ENCODE measurements around the gene RARA.
A peak's percentile ranks its signal among the peaks of the same experiment; 100 is the strongest.
"Not testable (repeated sequence)": the region's sequence is repeated elsewhere in the genome, so short reads cannot be mapped to it uniquely, and the experiment has no call there.

The RARA gene

DNA sequence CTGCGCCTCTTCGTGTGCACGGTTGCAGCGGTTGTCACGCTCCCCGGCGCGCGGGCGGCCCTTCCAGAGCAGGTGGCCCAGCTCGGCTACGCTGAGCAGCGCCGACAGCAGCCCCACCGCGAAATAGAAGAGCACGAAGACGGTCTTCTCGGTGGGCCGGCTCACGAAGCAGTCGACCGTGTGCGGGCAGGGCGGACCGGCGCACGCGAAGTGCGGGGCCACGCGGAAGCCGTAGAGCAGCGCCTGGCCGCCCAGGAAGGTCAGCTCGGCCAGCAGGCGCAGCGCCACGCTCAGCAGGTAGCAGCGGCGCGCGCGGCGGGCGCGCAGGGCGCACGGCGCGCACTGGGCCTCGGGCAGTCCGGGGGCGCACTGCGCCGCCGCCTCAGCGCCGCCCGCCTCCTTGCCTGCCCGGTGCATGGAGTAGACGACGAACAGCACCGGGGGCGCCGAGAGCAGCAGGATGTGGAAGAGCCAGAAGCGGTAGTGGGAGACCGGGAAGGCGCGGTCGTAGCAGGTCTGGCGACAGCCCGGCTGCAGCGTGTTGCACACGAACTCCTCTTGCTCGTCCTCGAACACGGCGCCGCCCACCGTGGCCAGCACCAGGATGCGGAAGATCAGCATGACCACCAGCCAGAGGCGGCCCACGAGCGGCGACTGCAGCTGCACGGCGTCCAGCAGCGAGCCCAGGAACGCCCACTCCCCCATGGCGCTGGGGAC lies 54.3 kb downstream of the RARA start:
- H3K36me3 Mint-ChIP-seq, result peaks cover 2% of the 10 kb centered on the region
- H3K9me3 Mint-ChIP-seq, result no peaks in the 10 kb centered on the region
- peaks cover 52% of the 10 kb centered on the region for H3K4me1 Mint-ChIP-seq
- H3K27ac Mint-ChIP-seq, result peak overlapping the region; percentile 49
- peak overlapping the region; percentile 77 for H3K4me3 Mint-ChIP-seq
- CTCF ChIA-PET, result interaction anchor here (0.5 to 14.2 kb wide), 23 partner anchors 8 to 492 kb away, joined by 3 to 370 read pairs (median 5); partner anchors contain the start of genes RARA and TOP2A
- H3K27me3 Mint-ChIP-seq, result peaks cover 41% of the 10 kb centered on the region
- DNase-seq, result peak; percentile 55

DNA sequence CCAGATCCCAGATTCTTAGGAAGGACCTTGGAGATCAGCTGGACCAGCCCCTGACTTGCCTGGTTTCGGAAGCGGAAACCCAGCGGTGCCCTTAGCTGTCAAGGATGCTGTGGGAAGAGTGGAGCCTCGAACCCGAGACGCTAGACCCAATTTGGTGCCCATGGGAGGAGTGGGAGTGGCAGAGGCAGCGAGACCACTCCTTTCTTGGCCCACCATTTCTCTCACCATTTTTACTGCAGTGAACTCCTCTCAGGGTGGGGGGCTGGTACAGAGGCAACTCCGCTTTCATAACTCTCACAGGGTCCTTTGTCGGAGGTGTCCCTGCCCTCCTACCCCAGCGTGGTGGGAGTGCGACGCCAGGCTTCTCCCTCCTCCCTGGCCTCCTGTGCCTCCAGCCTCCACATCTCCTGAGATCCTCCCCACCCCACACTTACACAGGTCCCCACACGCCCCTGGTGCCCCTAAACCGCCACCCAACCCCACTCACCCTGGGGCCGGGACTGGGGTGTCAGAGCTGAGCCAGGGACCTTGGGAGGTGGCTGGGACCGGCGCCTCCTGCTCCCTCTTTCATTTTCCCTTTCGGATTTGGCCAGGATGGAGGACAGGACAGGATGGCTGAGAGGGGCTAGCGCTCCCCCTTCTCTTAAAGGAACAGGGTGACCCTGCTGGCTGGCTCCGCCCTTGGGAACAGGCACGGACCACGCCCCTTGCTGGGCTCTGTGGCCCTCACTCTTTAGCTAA lies 55.3 kb downstream of the RARA start, which contains the start of gene GJD3:
Gene GJD3 (minus strand): TSS at position 617 of the 741 bp plus-strand sequence. CDS start 922 bp downstream, outside the sequence.
- Mint-ChIP-seq H3K36me3 (peaks cover 2% of the 10 kb centered on the region), H3K9me3 (no peaks in the 10 kb centered on the region), H3K27me3 (peaks cover 41% of the 10 kb centered on the region), H3K27ac (no peak within 1 kb of the TSS), H3K4me1 (peaks cover 48% of the 10 kb centered on the region), H3K4me3 (peak within 1 kb of the TSS; percentile 77)
- peak; percentile 23 for DNase-seq
- CTCF ChIA-PET, result interaction anchor here (0.6 to 14.2 kb wide), 8 partner anchors 10 to 195 kb away, joined by 3 to 370 read pairs (median 7); partner anchors contain the start of gene RARA

DNA sequence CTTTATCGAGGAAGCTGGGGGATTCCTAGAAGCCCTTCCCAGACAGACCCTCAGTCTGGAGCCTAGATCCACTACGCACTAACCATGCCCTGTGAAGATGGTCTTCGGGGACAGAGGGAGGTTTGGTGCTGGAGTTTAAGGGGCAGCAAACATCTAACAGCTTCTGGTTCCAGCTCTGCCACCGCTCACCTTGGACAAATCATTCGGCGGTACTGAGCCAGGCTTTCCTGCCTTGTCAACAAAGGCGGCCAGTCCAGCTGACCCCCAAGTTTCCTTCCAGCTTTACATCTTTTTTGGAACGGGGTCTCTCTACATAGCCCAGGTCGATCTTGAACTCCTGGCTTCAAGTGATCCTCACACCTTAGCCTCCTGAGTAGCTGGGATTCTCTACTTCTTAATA lies 55.9 kb downstream of the RARA start:
- H3K4me1 Mint-ChIP-seq, result peaks cover 46% of the 10 kb centered on the region
- H3K27ac Mint-ChIP-seq, result no peak overlapping the region
- DNase-seq, result no peak
- H3K4me3 Mint-ChIP-seq, result no peak overlapping the region
- H3K36me3 Mint-ChIP-seq, result peaks cover 2% of the 10 kb centered on the region
- H3K9me3 Mint-ChIP-seq, result no peaks in the 10 kb centered on the region
- CTCF ChIA-PET, result interaction anchor here (1.2 to 14.2 kb wide), 6 partner anchors 11 to 195 kb away, joined by 3 to 370 read pairs (median 8); partner anchors contain the start of gene RARA
- H3K27me3 Mint-ChIP-seq, result peaks cover 39% of the 10 kb centered on the region

DNA sequence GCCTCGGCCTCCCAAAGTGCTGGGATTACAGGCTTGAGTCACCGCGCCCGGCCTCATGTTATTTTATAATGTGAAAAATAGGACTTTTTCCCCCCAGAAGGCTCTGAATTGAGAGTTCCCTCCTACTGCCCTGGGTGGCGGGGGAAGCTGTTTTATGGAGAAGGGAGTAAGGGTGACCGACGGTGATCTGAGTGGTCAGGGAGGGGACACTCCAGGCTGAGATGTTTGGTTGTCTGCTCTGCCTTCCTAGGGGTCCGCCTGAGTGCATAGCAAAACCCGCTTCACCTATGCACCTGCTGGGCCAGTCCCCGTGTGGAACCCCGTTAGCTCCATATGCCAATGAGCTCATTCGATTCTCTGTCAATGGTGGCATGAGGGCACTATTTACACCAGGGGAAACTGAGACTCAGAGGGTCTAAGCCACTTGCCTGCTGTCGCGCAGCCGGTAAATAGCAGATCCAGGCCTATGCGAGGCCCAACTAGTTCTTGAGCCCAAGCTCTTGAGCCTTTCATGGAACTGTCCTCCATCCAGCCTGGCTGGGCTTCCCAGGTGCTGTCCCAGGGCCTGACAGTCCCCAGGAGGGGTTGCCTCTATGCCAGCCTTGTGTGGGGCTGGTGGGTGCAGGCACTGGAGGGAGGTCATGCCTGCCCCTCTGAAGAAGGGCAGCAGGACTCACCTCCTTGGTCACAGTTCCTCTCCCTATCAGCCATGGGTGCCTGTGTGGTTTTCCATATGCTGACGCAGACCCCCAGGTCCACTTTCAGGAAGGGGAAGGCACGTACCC lies 57.3 kb downstream of the RARA start:
- CTCF ChIA-PET, result interaction anchor here (1.1 to 14.0 kb wide), 3 partner anchors 9 to 193 kb away, joined by 3 to 123 read pairs (median 9); no protein-coding TSS in a partner anchor
- H3K4me1 Mint-ChIP-seq, result peaks cover 40% of the 10 kb centered on the region
- DNase-seq, result no peak
- no peak overlapping the region for H3K4me3 Mint-ChIP-seq
- H3K36me3 Mint-ChIP-seq, result peaks cover 2% of the 10 kb centered on the region
- peaks cover 28% of the 10 kb centered on the region for H3K27me3 Mint-ChIP-seq
- H3K27ac Mint-ChIP-seq, result no peak overlapping the region
- peaks cover 1% of the 10 kb centered on the region for H3K9me3 Mint-ChIP-seq

DNA sequence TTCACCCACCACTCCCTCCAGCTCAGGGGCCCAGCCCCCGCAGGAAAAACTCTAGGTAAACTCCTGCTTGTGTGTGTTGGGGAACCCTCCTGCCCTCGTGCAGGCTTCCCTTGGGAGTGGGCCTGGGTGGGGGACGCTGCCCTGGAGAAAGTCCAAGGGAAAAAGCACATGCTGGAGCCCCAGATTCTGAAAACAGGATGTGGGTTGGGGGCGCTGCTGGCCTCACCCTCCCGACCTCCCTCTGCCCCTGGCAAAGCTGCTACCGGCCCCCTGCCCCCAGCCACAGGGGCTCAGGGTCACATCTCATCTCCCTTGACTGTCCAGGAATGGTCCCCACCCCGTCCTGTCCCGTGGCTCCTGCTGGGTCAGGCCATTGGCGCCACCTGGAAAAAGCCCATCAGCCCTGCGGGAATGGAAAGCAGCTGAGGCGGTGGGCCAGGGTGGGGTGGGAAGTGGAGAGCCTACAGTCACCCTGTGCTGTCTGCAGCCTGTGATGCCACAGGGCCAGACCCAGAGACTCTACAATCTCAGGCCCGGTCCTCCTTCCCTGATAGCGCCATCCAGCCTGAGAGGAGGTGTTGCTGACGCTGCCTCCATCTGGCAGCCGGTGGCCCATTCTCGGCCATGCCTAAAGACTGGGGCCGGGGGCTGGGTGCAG lies 58.0 kb downstream of the RARA start:
- Mint-ChIP-seq H3K4me1 (peaks cover 39% of the 10 kb centered on the region), H3K27ac (peak overlapping the region; percentile 37), H3K4me3 (no peak overlapping the region), H3K36me3 (peaks cover 2% of the 10 kb centered on the region), H3K27me3 (peaks cover 24% of the 10 kb centered on the region), H3K9me3 (peaks cover 3% of the 10 kb centered on the region)
- DNase-seq, result no peak
- CTCF ChIA-PET, result interaction anchor here (1.1 to 14.0 kb wide), 2 partner anchors 9 to 167 kb away, joined by 3 to 123 read pairs; no protein-coding TSS in a partner anchor

DNA sequence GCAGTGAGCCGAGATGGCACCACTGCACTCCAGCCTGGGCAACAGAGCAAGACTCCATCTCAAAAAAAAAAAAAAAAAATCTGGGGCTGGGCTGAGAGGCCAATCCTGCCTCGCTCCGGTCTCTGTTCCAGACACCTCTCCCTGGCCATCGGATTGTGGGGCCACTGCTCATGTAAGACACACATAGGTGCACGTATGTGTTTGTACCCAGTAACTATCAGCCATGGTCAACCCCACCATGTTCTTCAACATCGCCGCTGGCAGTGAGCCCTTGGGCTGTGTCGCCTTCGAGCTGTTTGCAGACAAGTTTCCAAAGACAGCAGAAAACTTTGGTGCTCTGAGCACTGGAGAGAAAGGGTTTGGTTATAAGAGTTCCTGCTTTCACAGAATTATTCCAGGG lies 58.7 kb downstream of the RARA start:
- H3K36me3 Mint-ChIP-seq, DNase-seq, H3K27ac Mint-ChIP-seq, H3K4me3 Mint-ChIP-seq, H3K9me3 Mint-ChIP-seq, CTCF ChIA-PET: not testable (repeated sequence)
- Mint-ChIP-seq H3K27me3 (peaks cover 17% of the 10 kb centered on the region), H3K4me1 (peaks cover 35% of the 10 kb centered on the region)

DNA sequence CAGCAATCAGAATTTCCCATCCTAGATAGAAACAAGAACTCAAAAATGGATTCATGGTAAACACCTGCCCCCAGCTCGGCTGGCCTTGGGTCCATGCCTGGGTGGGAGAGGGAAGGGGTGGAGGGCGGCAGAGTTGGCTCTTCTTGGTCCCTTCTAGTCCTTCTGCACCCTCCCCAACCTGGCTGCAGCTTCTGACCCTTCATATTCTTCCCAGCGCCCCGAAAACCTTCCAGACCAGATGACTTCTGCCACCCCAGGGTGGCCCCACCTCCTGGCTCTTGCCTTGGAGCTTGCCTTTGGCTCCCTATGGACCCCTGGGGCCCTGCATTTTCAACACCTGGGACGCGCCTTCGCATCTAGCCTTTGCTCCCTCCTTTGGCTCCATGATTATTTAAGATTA lies 60.9 kb downstream of the RARA start:
- Mint-ChIP-seq H3K27ac (no peak overlapping the region), H3K36me3 (no peaks in the 10 kb centered on the region), H3K9me3 (peaks cover 3% of the 10 kb centered on the region), H3K27me3 (peaks cover 11% of the 10 kb centered on the region), H3K4me3 (no peak overlapping the region), H3K4me1 (peaks cover 25% of the 10 kb centered on the region)
- CTCF ChIA-PET, result interaction anchor here (1.2 to 1.4 kb wide), 2 partner anchors 78 to 106 kb away, joined by 3 to 4 read pairs; no protein-coding TSS in a partner anchor
- no peak for DNase-seq

DNA sequence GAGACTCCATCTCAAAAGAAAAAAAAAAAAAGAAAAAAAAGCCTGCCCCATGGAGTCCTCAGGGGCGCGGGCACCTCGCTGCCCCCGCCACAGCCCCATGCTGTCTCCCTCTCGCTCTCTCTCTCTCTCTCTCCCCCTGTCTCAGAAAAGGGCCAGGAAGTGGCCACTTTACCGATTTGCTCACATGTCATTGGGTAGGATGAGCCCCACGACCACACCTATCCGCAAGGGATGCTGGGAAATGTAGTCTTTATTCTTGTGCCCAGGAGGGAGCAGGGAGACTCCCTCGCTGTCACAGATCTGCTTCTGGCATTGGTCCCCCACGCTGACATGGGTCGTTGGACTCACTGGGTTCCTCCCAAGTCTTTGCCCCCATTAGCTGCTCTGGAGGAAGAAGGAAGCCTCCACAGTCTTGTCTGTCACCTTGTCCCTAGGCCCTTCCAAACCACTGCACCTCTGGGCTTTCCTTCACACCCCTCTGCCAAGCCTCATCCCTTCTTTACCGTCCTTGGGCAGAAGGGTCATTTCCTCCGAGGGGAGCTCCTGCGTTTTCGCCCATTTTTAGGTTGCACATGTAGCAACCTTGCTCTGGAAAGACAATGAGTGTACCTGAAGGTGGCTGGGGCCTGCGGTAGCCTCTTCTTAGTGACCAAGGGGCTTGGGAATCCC lies 62.4 kb downstream of the RARA start:
- CTCF ChIA-PET, result interaction anchor here (0.7 to 1.2 kb wide), 2 partner anchors 9 to 162 kb away, joined by 4 to 5 read pairs; no protein-coding TSS in a partner anchor
- peaks cover 12% of the 10 kb centered on the region for H3K27me3 Mint-ChIP-seq
- peaks cover 4% of the 10 kb centered on the region for H3K9me3 Mint-ChIP-seq
- DNase-seq, result peak; percentile 49
- H3K4me3 Mint-ChIP-seq, result no peak overlapping the region
- H3K36me3 Mint-ChIP-seq, result no peaks in the 10 kb centered on the region
- peaks cover 20% of the 10 kb centered on the region for H3K4me1 Mint-ChIP-seq
- no peak overlapping the region for H3K27ac Mint-ChIP-seq

DNA sequence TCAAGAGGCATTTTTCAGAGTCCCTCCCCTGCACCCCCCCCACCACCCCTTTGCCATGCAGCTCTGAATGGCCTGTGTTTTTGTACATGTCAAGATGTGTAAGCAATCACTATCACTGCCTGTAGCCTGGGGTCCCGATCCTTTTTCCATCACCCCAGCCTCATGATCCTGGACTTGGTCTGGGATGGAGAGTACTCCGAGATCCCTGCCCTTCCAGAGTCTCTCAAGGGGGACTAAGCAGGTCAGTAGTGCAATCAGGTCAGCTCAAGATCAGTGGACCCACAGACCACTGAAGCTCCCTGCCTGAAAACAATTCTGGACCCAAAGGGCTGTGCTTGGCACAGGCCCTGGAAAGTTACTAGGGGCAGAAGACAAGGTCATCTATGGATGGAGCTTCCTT lies 63.1 kb downstream of the RARA start:
- Mint-ChIP-seq H3K36me3 (no peaks in the 10 kb centered on the region), H3K27me3 (peaks cover 19% of the 10 kb centered on the region), H3K9me3 (peaks cover 10% of the 10 kb centered on the region), H3K4me3 (no peak overlapping the region), H3K27ac (no peak overlapping the region), H3K4me1 (peaks cover 25% of the 10 kb centered on the region)
- DNase-seq, result no peak
- CTCF ChIA-PET, result interaction anchor here (0.6 to 1.2 kb wide), 3 partner anchors 10 to 196 kb away, joined by 3 to 5 read pairs (median 4); no protein-coding TSS in a partner anchor

DNA sequence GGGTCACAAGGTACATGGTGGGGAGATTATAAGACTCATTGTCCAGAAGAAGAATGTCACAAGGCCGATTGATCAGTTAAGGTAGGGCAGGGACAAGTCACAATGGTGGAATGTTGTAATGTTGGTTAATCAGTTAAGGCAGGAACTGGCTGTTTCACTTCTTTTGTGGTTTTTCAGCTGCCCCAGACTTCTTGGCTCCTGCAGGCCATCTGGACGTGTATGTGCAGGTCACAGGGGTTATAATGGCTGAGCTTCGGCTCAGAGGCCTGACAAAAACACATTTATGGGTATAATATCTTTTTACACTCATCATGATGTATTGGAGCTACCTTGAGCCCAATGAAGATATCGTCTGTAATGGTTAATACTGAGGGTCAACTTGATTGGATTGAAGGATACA lies 63.7 kb downstream of the RARA start:
- DNase-seq, H3K36me3 Mint-ChIP-seq, H3K4me3 Mint-ChIP-seq, H3K9me3 Mint-ChIP-seq, H3K27ac Mint-ChIP-seq: not testable (repeated sequence)
- H3K27me3 Mint-ChIP-seq, result peaks cover 21% of the 10 kb centered on the region
- CTCF ChIA-PET, result interaction anchor here (0.6 kb wide), 1 partner anchor 195 kb away, joined by 3 read pairs; no protein-coding TSS in a partner anchor
- peaks cover 24% of the 10 kb centered on the region for H3K4me1 Mint-ChIP-seq

DNA sequence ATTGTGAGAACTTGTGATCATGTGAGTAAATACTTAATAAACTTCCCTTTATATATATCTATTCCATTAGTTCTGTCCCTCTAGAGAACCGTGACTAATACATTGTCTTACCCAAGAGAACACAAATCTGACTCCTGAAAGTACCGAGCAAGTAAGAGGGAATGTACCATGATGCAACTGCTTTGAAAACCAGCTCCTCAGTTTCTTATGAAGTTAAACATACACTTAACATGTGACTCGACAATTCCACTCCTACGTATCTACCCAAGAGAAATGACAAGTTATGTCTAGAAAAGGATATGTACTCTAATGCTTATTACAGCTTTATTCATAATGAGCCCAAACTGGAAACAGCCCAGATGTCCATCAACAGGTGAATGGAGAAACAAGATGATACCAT lies 64.3 kb downstream of the RARA start:
- peaks cover 18% of the 10 kb centered on the region for H3K4me1 Mint-ChIP-seq
- H3K27me3 Mint-ChIP-seq, result peaks cover 15% of the 10 kb centered on the region
- H3K4me3 Mint-ChIP-seq, result no peak overlapping the region
- no peak overlapping the region for H3K27ac Mint-ChIP-seq
- no peaks in the 10 kb centered on the region for H3K36me3 Mint-ChIP-seq
- H3K9me3 Mint-ChIP-seq, result peaks cover 10% of the 10 kb centered on the region
- DNase-seq, result no peak
- CTCF ChIA-PET, result no interaction called here

DNA sequence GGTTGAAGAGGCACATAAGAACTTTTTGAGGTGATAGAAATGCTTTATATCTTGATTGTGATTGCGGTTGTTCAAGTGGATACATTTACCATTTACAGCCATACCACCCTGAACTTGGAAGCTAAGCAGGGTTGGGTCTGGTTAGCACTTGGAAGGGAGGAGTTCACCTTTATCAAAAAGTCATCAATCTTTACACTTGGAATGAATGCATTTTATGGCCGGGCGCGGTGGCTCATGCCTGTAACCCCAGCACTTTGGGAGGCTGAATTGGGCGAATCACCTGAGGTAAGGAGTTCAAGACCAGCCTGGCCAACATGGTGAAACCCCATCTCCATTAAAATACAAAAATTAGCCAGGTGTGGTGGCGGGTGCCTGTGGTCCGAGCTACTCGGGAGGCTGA lies 65.0 kb downstream of the RARA start:
- H3K4me1 Mint-ChIP-seq, result peaks cover 17% of the 10 kb centered on the region
- no peak for DNase-seq
- no peaks in the 10 kb centered on the region for H3K36me3 Mint-ChIP-seq
- H3K4me3 Mint-ChIP-seq, result no peak overlapping the region
- peaks cover 15% of the 10 kb centered on the region for H3K27me3 Mint-ChIP-seq
- H3K27ac Mint-ChIP-seq, result no peak overlapping the region
- CTCF ChIA-PET, result no interaction called here
- peaks cover 10% of the 10 kb centered on the region for H3K9me3 Mint-ChIP-seq

Data from activated naive CD4-positive, alpha-beta T cell treated with anti-CD3 and anti-CD28 coated beads, Interleukin-2, amount 10 ng/mL, durations not matched to agents 7 days and 5 days (primary cell).